GM23338 (cell line): ENCODE data around the gene TTC5. TPM values are rescaled to one million over a fixed set of nuclear protein-coding genes. Genes with fewer than 3 reads are reported as not detected.

Experiments used
- ATAC-seq: fragments of 200-7000 bp; cut with Tn5 transposase; 3 replicates; pipeline ENCODE4 v1.9.1; 2020
- DNase-seq: peaks from one replicate; pipeline ENCODE4 v3.0.0-alpha.2; 2015; ENCODE audit warnings: low spot score
- H2AFZ ChIP-seq: fragments of 200-600 bp; sonication (generic); 2 replicates; pipeline ENCODE4 v1.8.0; 2016; ENCODE audit warnings: antibody characterized with exemption, mild to moderate bottlenecking, moderate library complexity
- H3F3A ChIP-seq: fragments of 200-600 bp; sonication (generic); replicated peaks from 2 replicates; pipeline ENCODE4 v1.8.0; 2017; ENCODE audit warnings: antibody characterized with exemption, mixed run types, low read depth
- H3K27ac ChIP-seq: fragments of 200-600 bp; sonication (generic); 2 replicates; pipeline ENCODE4 v1.6.1; 2016; ENCODE audit warnings: low read depth
- H3K27me3 ChIP-seq: fragments of 200-600 bp; sonication (generic); 2 replicates; pipeline ENCODE4 v1.8.0; 2016; ENCODE audit warnings: mild to moderate bottlenecking, mixed run types, moderate library complexity; ENCODE audit not compliant: insufficient read depth
- H3K36me3 ChIP-seq: fragments of 200-600 bp; sonication (generic); 2 replicates; pipeline ENCODE4 v1.8.0; 2016; ENCODE audit warnings: mild to moderate bottlenecking; ENCODE audit not compliant: insufficient read depth
- H3K4me1 ChIP-seq: fragments of 200-600 bp; sonication (generic); 2 replicates; pipeline ENCODE4 v1.8.0; 2016; ENCODE audit warnings: mild to moderate bottlenecking, moderate library complexity; ENCODE audit not compliant: insufficient read depth
- H3K4me2 ChIP-seq: fragments of 200-600 bp; sonication (generic); 2 replicates; pipeline ENCODE4 v1.7.1; 2017; ENCODE audit warnings: mixed run types
- H3K4me3 ChIP-seq: fragments of 200-600 bp; sonication (generic); 2 replicates; pipeline ENCODE4 v1.6.1; 2016; ENCODE audit warnings: mixed run types
- H3K79me2 ChIP-seq: fragments of 200-600 bp; sonication (generic); replicated peaks from 2 replicates; pipeline ENCODE4 v1.8.0; 2017; ENCODE audit warnings: mild to moderate bottlenecking; ENCODE audit not compliant: insufficient read depth
- H3K9me2 ChIP-seq: fragments of 200-600 bp; sonication (generic); 2 replicates; pipeline ENCODE4 v1.8.0; 2017; ENCODE audit not compliant: insufficient read depth
- H4K20me1 ChIP-seq: fragments of 200-600 bp; sonication (generic); replicated peaks from 2 replicates; pipeline ENCODE4 v1.8.0; 2017; ENCODE audit warnings: mild to moderate bottlenecking; ENCODE audit not compliant: insufficient read depth
- H3K27ac Mint-ChIP-seq: 2 replicates; pipeline ENCODE4 v1.8.0; 2020; ENCODE audit warnings: inconsistent platforms, mild to moderate bottlenecking, moderate library complexity, mixed read lengths
- H3K27me3 Mint-ChIP-seq: 3 replicates; pipeline ENCODE4 v1.8.0; 2022; ENCODE audit warnings: low read depth, mild to moderate bottlenecking, moderate library complexity, mixed read lengths, inconsistent platforms; ENCODE audit not compliant: insufficient read depth, poor library complexity
- H3K36me3 Mint-ChIP-seq: 3 replicates; pipeline ENCODE4 v1.8.0; 2021; ENCODE audit warnings: low read depth, mild to moderate bottlenecking, inconsistent platforms, moderate library complexity, mixed read lengths
- H3K4me1 Mint-ChIP-seq: 3 replicates; pipeline ENCODE4 v1.8.0; 2020; ENCODE audit warnings: mild to moderate bottlenecking, inconsistent platforms, mixed read lengths
- H3K4me3 Mint-ChIP-seq: 3 replicates; pipeline ENCODE4 v1.8.0; 2021; ENCODE audit warnings: moderate library complexity, mild to moderate bottlenecking, inconsistent platforms, mixed read lengths
- H3K9me3 Mint-ChIP-seq: 3 replicates; pipeline ENCODE4 v1.8.0; 2020; ENCODE audit warnings: moderate library complexity, mild to moderate bottlenecking, inconsistent platforms, mixed read lengths
- CREB1 ChIP-seq: fragments of 250-450 bp; sonication (Bioruptor Pico); IDR thresholded peaks from 2 replicates; pipeline ENCODE4 v1.5.0; 2020; ENCODE audit warnings: low read depth, mild to moderate bottlenecking, moderate library complexity
- EZH2 ChIP-seq: fragments of 200-600 bp; sonication (generic); IDR thresholded peaks from one replicate; pipeline ENCODE4 v1.8.0; 2017; ENCODE audit warnings: antibody characterized with exemption, mild to moderate bottlenecking, low read depth; ENCODE audit not compliant: unreplicated experiment
- EZH2phosphoT487 ChIP-seq: fragments of 200-600 bp; sonication (generic); IDR thresholded peaks from one replicate; pipeline ENCODE4 v1.8.1; 2018; ENCODE audit warnings: antibody characterized with exemption; ENCODE audit not compliant: unreplicated experiment
- JUNB ChIP-seq: IDR thresholded peaks from one replicate; pipeline ENCODE4 v1.6.1; 2016; ENCODE audit warnings: antibody characterized with exemption; ENCODE audit not compliant: unreplicated experiment
- NANOG ChIP-seq: IDR thresholded peaks from 2 replicates; pipeline ENCODE4 v1.6.1; 2016; ENCODE audit warnings: antibody characterized with exemption, borderline replicate concordance
- POLR2AphosphoS5 ChIP-seq: IDR thresholded peaks from 2 replicates; pipeline ENCODE4 v1.6.1; 2016; ENCODE audit warnings: antibody characterized with exemption, low read depth
- STAT1 ChIP-seq: IDR thresholded peaks from one replicate; pipeline ENCODE4 v1.6.1; 2016; ENCODE audit warnings: antibody characterized with exemption; ENCODE audit not compliant: unreplicated experiment
- ZNF114 ChIP-seq: fragments of 250-450 bp; sonication (Bioruptor Pico); IDR thresholded peaks from 2 replicates; pipeline ENCODE4 v1.5.0; 2020; ENCODE audit warnings: mild to moderate bottlenecking, moderate library complexity
- ZNF331 ChIP-seq: fragments of 250-450 bp; sonication (Bioruptor Pico); IDR thresholded peaks from 2 replicates; pipeline ENCODE4 v1.5.0; 2020; ENCODE audit warnings: low read depth, mild to moderate bottlenecking, moderate library complexity
- polyA plus RNA-seq: library from polyadenylated mRNA; unstranded; fragments of >200 nt; fragmentation: Nextera tagmentation; extraction: Ambion mirVana; gene quantifications from 2 replicates; pipeline ENCODE4 v1.2.1, GENCODE V29; 2016
- total RNA-seq: library from RNA; depleted of rRNA; stranded (reverse); fragments of >200 nt; shearing (Covaris generic); gene quantifications from 2 replicates; pipeline ENCODE4 v1.2.3, GENCODE V29; 2014
- TF ChIP-seq, protein P1 (sequence below): IDR thresholded peaks from 2 replicates; pipeline ENCODE4 v1.6.1; 2016; ENCODE audit warnings: antibody characterized with exemption
- TF ChIP-seq, protein P2 (sequence below): IDR thresholded peaks from one replicate; pipeline ENCODE4 v1.6.1; 2018; ENCODE audit warnings: antibody characterized with exemption; ENCODE audit not compliant: unreplicated experiment
- TF ChIP-seq, protein P3 (sequence below), 2 experiments: fragments of 200-600 bp in 1 of 2; sonication (generic) in 1 of 2; conservative IDR thresholded peaks; 2 replicates each; pipeline versions ENCODE4 v1.5.1 to v1.6.1; 2016 to 2017; ENCODE audit warnings: antibody characterized with exemption in 2 of 2, low read depth in 2 of 2, mild to moderate bottlenecking in 2 of 2, moderate library complexity in 1 of 2
- TF ChIP-seq, protein P4 (sequence below): fragments of 250-450 bp; sonication (Bioruptor Pico); IDR thresholded peaks from 2 replicates; pipeline ENCODE4 v1.5.0; 2020; ENCODE audit warnings: mild to moderate bottlenecking, moderate library complexity

Gene TTC5
- total and polyA plus RNA-seq, 2 experiments from 2014 or later = 9.3 to 14.6 TPM

DNA sequence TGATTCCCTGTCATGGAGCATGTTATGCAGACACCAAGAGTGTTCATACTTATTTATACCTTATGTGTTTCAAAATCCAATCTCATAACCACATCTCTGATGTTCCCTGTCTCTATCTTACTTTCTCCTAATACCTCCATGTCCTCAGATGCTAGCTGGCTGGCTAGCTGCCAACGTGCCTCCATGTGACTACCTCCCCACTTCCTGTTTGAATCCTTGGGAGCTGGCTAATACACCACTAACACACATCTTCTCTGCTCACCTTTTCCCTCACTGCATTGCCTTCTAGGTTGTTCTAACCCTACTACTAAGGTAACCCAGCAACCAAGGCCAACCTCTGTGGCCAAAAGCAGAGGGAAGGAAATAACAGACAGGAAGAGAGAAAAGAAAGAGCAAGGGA lies 27.3 kb downstream of the TTC5 start:
- Mint-ChIP-seq H3K27me3 (peaks cover 7% of the 10 kb centered on the region), H3K36me3 (peaks cover 78% of the 10 kb centered on the region), H3K4me1 (no peaks in the 10 kb centered on the region), H3K4me3 (no peak overlapping the region), H3K27ac (no peak overlapping the region), H3K9me3 (peaks cover 80% of the 10 kb centered on the region)
- H3K4me1 ChIP-seq = no peaks in the 10 kb centered on the region
- H3K27me3 ChIP-seq = no peaks in the 10 kb centered on the region
- H4K20me1 ChIP-seq = no peaks in the 10 kb centered on the region
- no peak overlapping the region for H3K4me3 ChIP-seq
- H3K79me2 ChIP-seq = no peaks in the 10 kb centered on the region
- no peak for ATAC-seq
- no peak for TF ChIP-seq ZNF331 (CRISPR knock-in tag)
- TF ChIP-seq EZH2 = no peak
- TF ChIP-seq, protein P1, sequence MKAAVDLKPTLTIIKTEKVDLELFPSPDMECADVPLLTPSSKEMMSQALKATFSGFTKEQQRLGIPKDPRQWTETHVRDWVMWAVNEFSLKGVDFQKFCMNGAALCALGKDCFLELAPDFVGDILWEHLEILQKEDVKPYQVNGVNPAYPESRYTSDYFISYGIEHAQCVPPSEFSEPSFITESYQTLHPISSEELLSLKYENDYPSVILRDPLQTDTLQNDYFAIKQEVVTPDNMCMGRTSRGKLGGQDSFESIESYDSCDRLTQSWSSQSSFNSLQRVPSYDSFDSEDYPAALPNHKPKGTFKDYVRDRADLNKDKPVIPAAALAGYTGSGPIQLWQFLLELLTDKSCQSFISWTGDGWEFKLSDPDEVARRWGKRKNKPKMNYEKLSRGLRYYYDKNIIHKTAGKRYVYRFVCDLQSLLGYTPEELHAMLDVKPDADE = no peak
- no peak for TF ChIP-seq JUNB
- no peak for TF ChIP-seq NANOG
- TF ChIP-seq, protein P2, sequence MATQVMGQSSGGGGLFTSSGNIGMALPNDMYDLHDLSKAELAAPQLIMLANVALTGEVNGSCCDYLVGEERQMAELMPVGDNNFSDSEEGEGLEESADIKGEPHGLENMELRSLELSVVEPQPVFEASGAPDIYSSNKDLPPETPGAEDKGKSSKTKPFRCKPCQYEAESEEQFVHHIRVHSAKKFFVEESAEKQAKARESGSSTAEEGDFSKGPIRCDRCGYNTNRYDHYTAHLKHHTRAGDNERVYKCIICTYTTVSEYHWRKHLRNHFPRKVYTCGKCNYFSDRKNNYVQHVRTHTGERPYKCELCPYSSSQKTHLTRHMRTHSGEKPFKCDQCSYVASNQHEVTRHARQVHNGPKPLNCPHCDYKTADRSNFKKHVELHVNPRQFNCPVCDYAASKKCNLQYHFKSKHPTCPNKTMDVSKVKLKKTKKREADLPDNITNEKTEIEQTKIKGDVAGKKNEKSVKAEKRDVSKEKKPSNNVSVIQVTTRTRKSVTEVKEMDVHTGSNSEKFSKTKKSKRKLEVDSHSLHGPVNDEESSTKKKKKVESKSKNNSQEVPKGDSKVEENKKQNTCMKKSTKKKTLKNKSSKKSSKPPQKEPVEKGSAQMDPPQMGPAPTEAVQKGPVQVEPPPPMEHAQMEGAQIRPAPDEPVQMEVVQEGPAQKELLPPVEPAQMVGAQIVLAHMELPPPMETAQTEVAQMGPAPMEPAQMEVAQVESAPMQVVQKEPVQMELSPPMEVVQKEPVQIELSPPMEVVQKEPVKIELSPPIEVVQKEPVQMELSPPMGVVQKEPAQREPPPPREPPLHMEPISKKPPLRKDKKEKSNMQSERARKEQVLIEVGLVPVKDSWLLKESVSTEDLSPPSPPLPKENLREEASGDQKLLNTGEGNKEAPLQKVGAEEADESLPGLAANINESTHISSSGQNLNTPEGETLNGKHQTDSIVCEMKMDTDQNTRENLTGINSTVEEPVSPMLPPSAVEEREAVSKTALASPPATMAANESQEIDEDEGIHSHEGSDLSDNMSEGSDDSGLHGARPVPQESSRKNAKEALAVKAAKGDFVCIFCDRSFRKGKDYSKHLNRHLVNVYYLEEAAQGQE = no peak
- TF ChIP-seq STAT1 = no peak
- no peak for TF ChIP-seq EZH2phosphoT487
- no peak for TF ChIP-seq CREB1 (CRISPR knock-in tag)
- TF ChIP-seq, protein P3, sequence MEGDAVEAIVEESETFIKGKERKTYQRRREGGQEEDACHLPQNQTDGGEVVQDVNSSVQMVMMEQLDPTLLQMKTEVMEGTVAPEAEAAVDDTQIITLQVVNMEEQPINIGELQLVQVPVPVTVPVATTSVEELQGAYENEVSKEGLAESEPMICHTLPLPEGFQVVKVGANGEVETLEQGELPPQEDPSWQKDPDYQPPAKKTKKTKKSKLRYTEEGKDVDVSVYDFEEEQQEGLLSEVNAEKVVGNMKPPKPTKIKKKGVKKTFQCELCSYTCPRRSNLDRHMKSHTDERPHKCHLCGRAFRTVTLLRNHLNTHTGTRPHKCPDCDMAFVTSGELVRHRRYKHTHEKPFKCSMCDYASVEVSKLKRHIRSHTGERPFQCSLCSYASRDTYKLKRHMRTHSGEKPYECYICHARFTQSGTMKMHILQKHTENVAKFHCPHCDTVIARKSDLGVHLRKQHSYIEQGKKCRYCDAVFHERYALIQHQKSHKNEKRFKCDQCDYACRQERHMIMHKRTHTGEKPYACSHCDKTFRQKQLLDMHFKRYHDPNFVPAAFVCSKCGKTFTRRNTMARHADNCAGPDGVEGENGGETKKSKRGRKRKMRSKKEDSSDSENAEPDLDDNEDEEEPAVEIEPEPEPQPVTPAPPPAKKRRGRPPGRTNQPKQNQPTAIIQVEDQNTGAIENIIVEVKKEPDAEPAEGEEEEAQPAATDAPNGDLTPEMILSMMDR (conservative IDR thresholded peaks at IDR 0.05; ENCODE audit: low read depth in 2 of 2) = no peak
- no peak for TF ChIP-seq ZNF114 (CRISPR knock-in tag)
- TF ChIP-seq, protein P4, sequence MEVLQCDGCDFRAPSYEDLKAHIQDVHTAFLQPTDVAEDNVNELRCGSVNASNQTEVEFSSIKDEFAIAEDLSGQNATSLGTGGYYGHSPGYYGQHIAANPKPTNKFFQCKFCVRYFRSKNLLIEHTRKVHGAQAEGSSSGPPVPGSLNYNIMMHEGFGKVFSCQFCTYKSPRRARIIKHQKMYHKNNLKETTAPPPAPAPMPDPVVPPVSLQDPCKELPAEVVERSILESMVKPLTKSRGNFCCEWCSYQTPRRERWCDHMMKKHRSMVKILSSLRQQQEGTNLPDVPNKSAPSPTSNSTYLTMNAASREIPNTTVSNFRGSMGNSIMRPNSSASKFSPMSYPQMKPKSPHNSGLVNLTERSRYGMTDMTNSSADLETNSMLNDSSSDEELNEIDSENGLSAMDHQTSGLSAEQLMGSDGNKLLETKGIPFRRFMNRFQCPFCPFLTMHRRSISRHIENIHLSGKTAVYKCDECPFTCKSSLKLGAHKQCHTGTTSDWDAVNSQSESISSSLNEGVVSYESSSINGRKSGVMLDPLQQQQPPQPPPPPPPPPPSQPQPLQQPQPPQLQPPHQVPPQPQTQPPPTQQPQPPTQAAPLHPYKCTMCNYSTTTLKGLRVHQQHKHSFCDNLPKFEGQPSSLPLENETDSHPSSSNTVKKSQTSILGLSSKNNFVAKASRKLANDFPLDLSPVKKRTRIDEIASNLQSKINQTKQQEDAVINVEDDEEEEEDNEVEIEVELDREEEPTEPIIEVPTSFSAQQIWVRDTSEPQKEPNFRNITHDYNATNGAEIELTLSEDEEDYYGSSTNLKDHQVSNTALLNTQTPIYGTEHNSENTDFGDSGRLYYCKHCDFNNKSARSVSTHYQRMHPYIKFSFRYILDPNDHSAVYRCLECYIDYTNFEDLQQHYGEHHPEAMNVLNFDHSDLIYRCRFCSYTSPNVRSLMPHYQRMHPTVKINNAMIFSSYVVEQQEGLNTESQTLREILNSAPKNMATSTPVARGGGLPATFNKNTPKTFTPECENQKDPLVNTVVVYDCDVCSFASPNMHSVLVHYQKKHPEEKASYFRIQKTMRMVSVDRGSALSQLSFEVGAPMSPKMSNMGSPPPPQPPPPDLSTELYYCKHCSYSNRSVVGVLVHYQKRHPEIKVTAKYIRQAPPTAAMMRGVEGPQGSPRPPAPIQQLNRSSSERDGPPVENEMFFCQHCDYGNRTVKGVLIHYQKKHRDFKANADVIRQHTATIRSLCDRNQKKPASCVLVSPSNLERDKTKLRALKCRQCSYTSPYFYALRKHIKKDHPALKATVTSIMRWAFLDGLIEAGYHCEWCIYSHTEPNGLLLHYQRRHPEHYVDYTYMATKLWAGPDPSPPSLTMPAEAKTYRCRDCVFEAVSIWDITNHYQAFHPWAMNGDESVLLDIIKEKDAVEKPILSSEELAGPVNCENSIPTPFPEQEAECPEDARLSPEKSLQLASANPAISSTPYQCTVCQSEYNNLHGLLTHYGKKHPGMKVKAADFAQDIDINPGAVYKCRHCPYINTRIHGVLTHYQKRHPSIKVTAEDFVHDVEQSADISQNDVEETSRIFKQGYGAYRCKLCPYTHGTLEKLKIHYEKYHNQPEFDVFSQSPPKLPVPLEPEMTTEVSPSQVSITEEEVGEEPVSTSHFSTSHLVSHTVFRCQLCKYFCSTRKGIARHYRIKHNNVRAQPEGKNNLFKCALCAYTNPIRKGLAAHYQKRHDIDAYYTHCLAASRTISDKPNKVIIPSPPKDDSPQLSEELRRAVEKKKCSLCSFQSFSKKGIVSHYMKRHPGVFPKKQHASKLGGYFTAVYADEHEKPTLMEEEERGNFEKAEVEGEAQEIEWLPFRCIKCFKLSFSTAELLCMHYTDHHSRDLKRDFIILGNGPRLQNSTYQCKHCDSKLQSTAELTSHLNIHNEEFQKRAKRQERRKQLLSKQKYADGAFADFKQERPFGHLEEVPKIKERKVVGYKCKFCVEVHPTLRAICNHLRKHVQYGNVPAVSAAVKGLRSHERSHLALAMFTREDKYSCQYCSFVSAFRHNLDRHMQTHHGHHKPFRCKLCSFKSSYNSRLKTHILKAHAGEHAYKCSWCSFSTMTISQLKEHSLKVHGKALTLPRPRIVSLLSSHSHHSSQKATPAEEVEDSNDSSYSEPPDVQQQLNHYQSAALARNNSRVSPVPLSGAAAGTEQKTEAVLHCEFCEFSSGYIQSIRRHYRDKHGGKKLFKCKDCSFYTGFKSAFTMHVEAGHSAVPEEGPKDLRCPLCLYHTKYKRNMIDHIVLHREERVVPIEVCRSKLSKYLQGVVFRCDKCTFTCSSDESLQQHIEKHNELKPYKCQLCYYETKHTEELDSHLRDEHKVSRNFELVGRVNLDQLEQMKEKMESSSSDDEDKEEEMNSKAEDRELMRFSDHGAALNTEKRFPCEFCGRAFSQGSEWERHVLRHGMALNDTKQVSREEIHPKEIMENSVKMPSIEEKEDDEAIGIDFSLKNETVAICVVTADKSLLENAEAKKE (CRISPR knock-in tag) = no peak
- TF ChIP-seq POLR2AphosphoS5 = no peak
- no peak overlapping the region for H3K4me2 ChIP-seq
- H2AFZ ChIP-seq = no peak overlapping the region
- H3K36me3 ChIP-seq = peaks cover 8% of the 10 kb centered on the region; the same call in 1 of the 2 replicates
- no peak overlapping the region for H3K27ac ChIP-seq
- DNase-seq = no peak
- 0 out of 2 replicates have a peak, but pooled peaks cover 6% of the 10 kb centered on the region for H3K9me2 ChIP-seq
- no peaks in the 10 kb centered on the region for H3F3A ChIP-seq
